ENCODE measurements around the gene BBS7. TPM values are rescaled to one million over a fixed set of nuclear protein-coding genes. Genes with fewer than 3 reads are reported as not detected.
A peak's percentile ranks its signal among the peaks of the same experiment; 100 is the strongest.

BBS7 gene
- total RNA-seq, 1 experiment from 2014 or later: 25.5 TPM

DNA sequence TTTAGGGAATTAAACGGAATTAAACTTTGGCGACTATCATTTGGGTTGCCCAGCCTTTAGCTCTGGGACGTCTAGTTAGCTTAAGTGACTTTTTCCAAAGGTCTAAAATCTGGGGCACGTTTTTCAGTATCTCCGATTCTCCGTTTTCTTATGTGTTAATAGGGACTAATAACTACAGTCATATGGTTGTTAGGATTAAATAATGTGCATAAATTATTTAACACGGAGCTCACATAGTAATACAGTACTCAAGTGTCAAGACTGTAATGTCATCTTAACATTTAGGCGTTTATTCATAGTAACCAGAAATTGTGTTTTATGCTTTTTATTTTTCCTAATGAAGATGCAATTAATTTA, 46.1 kb downstream of the BBS7 start:
- TF ChIP-seq, protein P1, sequence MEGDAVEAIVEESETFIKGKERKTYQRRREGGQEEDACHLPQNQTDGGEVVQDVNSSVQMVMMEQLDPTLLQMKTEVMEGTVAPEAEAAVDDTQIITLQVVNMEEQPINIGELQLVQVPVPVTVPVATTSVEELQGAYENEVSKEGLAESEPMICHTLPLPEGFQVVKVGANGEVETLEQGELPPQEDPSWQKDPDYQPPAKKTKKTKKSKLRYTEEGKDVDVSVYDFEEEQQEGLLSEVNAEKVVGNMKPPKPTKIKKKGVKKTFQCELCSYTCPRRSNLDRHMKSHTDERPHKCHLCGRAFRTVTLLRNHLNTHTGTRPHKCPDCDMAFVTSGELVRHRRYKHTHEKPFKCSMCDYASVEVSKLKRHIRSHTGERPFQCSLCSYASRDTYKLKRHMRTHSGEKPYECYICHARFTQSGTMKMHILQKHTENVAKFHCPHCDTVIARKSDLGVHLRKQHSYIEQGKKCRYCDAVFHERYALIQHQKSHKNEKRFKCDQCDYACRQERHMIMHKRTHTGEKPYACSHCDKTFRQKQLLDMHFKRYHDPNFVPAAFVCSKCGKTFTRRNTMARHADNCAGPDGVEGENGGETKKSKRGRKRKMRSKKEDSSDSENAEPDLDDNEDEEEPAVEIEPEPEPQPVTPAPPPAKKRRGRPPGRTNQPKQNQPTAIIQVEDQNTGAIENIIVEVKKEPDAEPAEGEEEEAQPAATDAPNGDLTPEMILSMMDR (IDR thresholded peaks at IDR 0.05; ENCODE audit: unreplicated experiment): no peak
- intact Hi-C loops (cut with micrococcal nuclease): loop anchor here (2.0 kb wide), 1 partner anchor 127 kb away; the partner anchor contains the start of gene ANXA5
- Mint-ChIP-seq H3K9me3 (ENCODE audit: unreplicated experiment) (no peaks in the 10 kb centered on the region), H3K27me3 (ENCODE audit: insufficient read depth, unreplicated experiment) (no peaks in the 10 kb centered on the region), H3K4me3 (ENCODE audit: unreplicated experiment) (peak overlapping the region; percentile 82), H3K36me3 (ENCODE audit: insufficient read depth, unreplicated experiment) (peaks cover 9% of the 10 kb centered on the region), H3K27ac (ENCODE audit: low read depth, unreplicated experiment) (peak overlapping the region; percentile 91), H3K4me1 (ENCODE audit: insufficient read depth, unreplicated experiment) (peaks cover 4% of the 10 kb centered on the region)
- BruUV-seq (replicated peaks): TSS peak; percentile 96
- POLR2A ChIA-PET: interaction anchor here (0.6 to 4.9 kb wide), 11 partner anchors 12 to 515 kb away, joined by 3 to 31 read pairs (median 5); partner anchors contain the start of genes ANXA5, BBS7 and EXOSC9
- CTCF ChIA-PET: interaction anchor here (0.5 to 1.1 kb wide), 4 partner anchors 21 to 112 kb away, joined by 3 read pairs; partner anchors contain the start of gene BBS7
- no peak for DNase-seq (ENCODE audit: unreplicated experiment)

- no peaks in the 10 kb centered on the region for H3K9me3 Mint-ChIP-seq (ENCODE audit: unreplicated experiment)
- POLR2A ChIA-PET: interaction anchor here (0.6 to 4.9 kb wide), 10 partner anchors 12 to 127 kb away, joined by 3 to 31 read pairs (median 6); partner anchors contain the start of genes ANXA5, BBS7 and EXOSC9
These were observed 46.6 kb downstream of the BBS7 start, which contains the start of gene CCNA2 for GRCh38 chr4:121823505-121824170. TSS of gene CCNA2 (minus strand) at chr4:121823883. CDS start at chr4:121823628, 255 bp downstream.

DNA sequence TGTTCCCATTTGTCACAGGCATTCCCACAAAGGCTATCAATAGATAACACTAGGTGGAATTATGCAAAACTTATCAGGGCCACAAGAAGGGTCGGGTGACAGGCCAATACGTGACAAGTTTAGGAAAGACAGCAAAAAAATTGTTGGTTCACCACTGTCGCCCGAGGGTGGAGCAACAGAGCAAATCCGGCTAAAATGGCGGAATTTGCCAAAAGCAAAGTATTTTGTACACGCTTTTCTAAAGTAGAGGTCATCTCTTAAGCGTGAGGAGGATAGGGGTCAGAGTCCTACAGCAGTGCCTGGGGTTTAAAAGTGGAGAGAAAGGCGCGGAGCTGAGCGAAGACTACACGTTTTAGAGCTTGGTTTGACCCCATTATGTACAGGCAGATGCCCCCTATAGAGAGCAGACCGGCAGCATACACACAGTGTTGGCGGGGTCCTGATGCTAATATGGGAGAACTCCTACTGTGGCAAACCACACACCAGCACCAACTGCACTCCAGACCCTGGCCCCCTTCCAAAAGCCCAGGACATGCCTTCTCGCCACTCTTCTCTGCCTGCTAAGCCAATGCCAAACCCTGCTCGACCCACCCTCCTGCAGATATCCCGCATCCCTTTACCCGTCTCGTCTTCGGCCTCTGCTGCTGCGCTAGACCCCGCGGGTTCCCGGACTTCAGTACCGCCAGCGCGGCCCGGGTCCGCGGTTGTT, 47.3 kb downstream of the BBS7 start:
- no peaks in the 10 kb centered on the region for H3K9me3 Mint-ChIP-seq (ENCODE audit: unreplicated experiment)
- intact Hi-C loops (cut with micrococcal nuclease): no loop called here
- peaks cover 15% of the 10 kb centered on the region for H3K36me3 Mint-ChIP-seq (ENCODE audit: insufficient read depth, unreplicated experiment)
- peak overlapping the region; percentile 91 for H3K27ac Mint-ChIP-seq (ENCODE audit: low read depth, unreplicated experiment)
- POLR2A ChIA-PET: interaction anchor here (1.5 to 4.9 kb wide), 3 partner anchors 12 to 126 kb away, joined by 7 to 31 read pairs (median 9); partner anchors contain the start of genes ANXA5 and EXOSC9
- CTCF ChIA-PET: no interaction called here
- peak; percentile 47 for DNase-seq (ENCODE audit: unreplicated experiment)
- peaks cover 14% of the 10 kb centered on the region for H3K4me1 Mint-ChIP-seq (ENCODE audit: insufficient read depth, unreplicated experiment)
- TF ChIP-seq, protein P1 (IDR thresholded peaks at IDR 0.05; ENCODE audit: unreplicated experiment): no peak
- peak overlapping the region; percentile 82 for H3K4me3 Mint-ChIP-seq (ENCODE audit: unreplicated experiment)
- BruUV-seq (replicated peaks): TSS peak; percentile 34
- no peaks in the 10 kb centered on the region for H3K27me3 Mint-ChIP-seq (ENCODE audit: insufficient read depth, unreplicated experiment)

More at GRCh38 chr4:121823505-121824170, 46.6 kb downstream of the BBS7 start, which contains the start of gene CCNA2:
- Mint-ChIP-seq H3K4me1 (ENCODE audit: insufficient read depth, unreplicated experiment) (peaks cover 9% of the 10 kb centered on the region), H3K36me3 (ENCODE audit: insufficient read depth, unreplicated experiment) (peaks cover 9% of the 10 kb centered on the region), H3K4me3 (ENCODE audit: unreplicated experiment) (peak within 1 kb of the TSS; percentile 82), H3K27me3 (ENCODE audit: insufficient read depth, unreplicated experiment) (no peaks in the 10 kb centered on the region), H3K27ac (ENCODE audit: low read depth, unreplicated experiment) (peak within 1 kb of the TSS; percentile 91)
- intact Hi-C loops (cut with micrococcal nuclease): loop anchor here (2.0 kb wide), 1 partner anchor 127 kb away; the partner anchor contains the start of gene ANXA5
- CTCF ChIA-PET: interaction anchor here (0.9 to 1.1 kb wide), 2 partner anchors 46 to 111 kb away, joined by 3 read pairs; partner anchors contain the start of gene BBS7
- BruUV-seq (replicated peaks): no TSS peak
- peak; percentile 99 for DNase-seq (ENCODE audit: unreplicated experiment)
- TF ChIP-seq, protein P1 (IDR thresholded peaks at IDR 0.05; ENCODE audit: unreplicated experiment): no peak

DNA sequence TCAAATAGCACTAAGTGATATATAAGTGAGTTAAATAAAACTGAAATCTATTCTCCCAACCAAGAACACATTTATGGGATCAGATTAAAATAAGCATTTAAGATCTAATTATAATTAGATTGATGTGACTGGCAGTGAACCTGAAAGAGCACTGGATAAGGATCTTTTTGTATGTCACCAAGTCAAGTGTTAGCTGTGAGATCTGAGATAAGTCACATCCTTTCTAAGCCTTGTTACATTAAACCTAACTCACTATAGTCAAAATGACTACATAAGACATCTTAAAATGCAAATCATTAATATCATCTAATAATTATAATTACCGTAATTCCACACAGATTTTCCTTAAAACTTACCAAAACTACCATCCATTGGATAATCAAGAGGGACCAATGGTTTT, 48.2 kb downstream of the BBS7 start:
- TF ChIP-seq, protein P1 (IDR thresholded peaks at IDR 0.05; ENCODE audit: unreplicated experiment): no peak
- Mint-ChIP-seq H3K27me3 (ENCODE audit: insufficient read depth, unreplicated experiment) (no peaks in the 10 kb centered on the region), H3K36me3 (ENCODE audit: insufficient read depth, unreplicated experiment) (peaks cover 20% of the 10 kb centered on the region), H3K4me1 (ENCODE audit: insufficient read depth, unreplicated experiment) (peaks cover 19% of the 10 kb centered on the region), H3K4me3 (ENCODE audit: unreplicated experiment) (peak overlapping the region; percentile 82), H3K9me3 (ENCODE audit: unreplicated experiment) (no peaks in the 10 kb centered on the region), H3K27ac (ENCODE audit: low read depth, unreplicated experiment) (no peak overlapping the region)
- BruUV-seq (replicated peaks): no TSS peak
- ChIA-PET CTCF (interaction anchor here (0.6 kb wide), 1 partner anchor 9 kb away, joined by 3 read pairs; no protein-coding TSS in a partner anchor), POLR2A (interaction anchor here (0.9 to 4.9 kb wide), 5 partner anchors 11 to 125 kb away, joined by 3 to 31 read pairs (median 6); partner anchors contain the start of genes ANXA5 and EXOSC9)
- intact Hi-C loops (cut with micrococcal nuclease): no loop called here
- no peak for DNase-seq (ENCODE audit: unreplicated experiment)
